Glomerular visceral epithelial cell (primary cell): ENCODE measurements around the gene PCDHA5.
"Not testable (repeated sequence)": the region's sequence is repeated elsewhere in the genome, so short reads cannot be mapped to it uniquely, and the experiment has no call there.

Source experiments
- DNase-seq: peaks from one replicate; pipeline ENCODE4 v3.0.0-alpha.2; 2016; ENCODE audit errors: extremely low spot score

PCDHA5 gene

GRCh38 chr5:140821375-140822280, at the start of gene PCDHA5:
TSS of gene PCDHA5 (plus strand) at chr5:140821613.
- DNase-seq, result no peak

GRCh38 chr5:140780512-140780911, 40.9 kb upstream of the PCDHA5 start:
- DNase-seq, result no peak

- no peak for DNase-seq
Measured at GRCh38 chr5:140785905-140786686, 35.3 kb upstream of the PCDHA5 start, which contains the start of gene PCDHA1. TSS of gene PCDHA1 (plus strand) at chr5:140786140.

GRCh38 chr5:140787422-140787821, 34.0 kb upstream of the PCDHA5 start:
- not testable (repeated sequence) for DNase-seq

GRCh38 chr5:140787849-140788504, 33.4 kb upstream of the PCDHA5 start:
- not testable (repeated sequence) for DNase-seq

- DNase-seq, result no peak
Measured at GRCh38 chr5:140791089-140791488, 30.3 kb upstream of the PCDHA5 start.

- DNase-seq, result no peak
Measured at GRCh38 chr5:140794595-140795258, 26.7 kb upstream of the PCDHA5 start, which contains the start of gene PCDHA2. TSS of gene PCDHA2 (plus strand) at chr5:140794852.

- no peak for DNase-seq
Measured at GRCh38 chr5:140795259-140795641, 26.2 kb upstream of the PCDHA5 start.

- not testable (repeated sequence) for DNase-seq
Measured at GRCh38 chr5:140796072-140796717, 25.2 kb upstream of the PCDHA5 start.

GRCh38 chr5:140796718-140797095, 24.7 kb upstream of the PCDHA5 start:
- no peak for DNase-seq

- DNase-seq, result no peak
Measured at GRCh38 chr5:140800816-140801493, 20.5 kb upstream of the PCDHA5 start, which contains the start of gene PCDHA3. TSS of gene PCDHA3 (plus strand) at chr5:140801057.

GRCh38 chr5:140801494-140801841, 19.9 kb upstream of the PCDHA5 start:
- DNase-seq, result no peak

- not testable (repeated sequence) for DNase-seq
Measured at GRCh38 chr5:140802381-140802780, 19.0 kb upstream of the PCDHA5 start.

- DNase-seq, result no peak
Measured at GRCh38 chr5:140802781-140803271, 18.6 kb upstream of the PCDHA5 start.

GRCh38 chr5:140806834-140807775, 14.3 kb upstream of the PCDHA5 start, which contains the start of gene PCDHA4:
TSS of gene PCDHA4 (plus strand) at chr5:140807068.
- peak; percentile 15 for DNase-seq

- DNase-seq, result not testable (repeated sequence)
Measured at GRCh38 chr5:140808241-140808888, 13.0 kb upstream of the PCDHA5 start.

GRCh38 chr5:140808889-140809291, 12.5 kb upstream of the PCDHA5 start:
- no peak for DNase-seq

GRCh38 chr5:140822281-140822629, 842 bp downstream of the PCDHA5 start:
- no peak for DNase-seq

- not testable (repeated sequence) for DNase-seq
Measured at GRCh38 chr5:140822969-140823368, 1.6 kb downstream of the PCDHA5 start.
